T47D (cell line): ENCODE results near the gene CAPN2.
"Not testable (repeated sequence)": the region's sequence is repeated elsewhere in the genome, so short reads cannot be mapped to it uniquely, and the experiment has no call there.

Source experiments
- DNase-seq, 2 experiments: peaks; one replicate each; pipeline versions ENCODE4 v3.0.0 to v3.0.0-alpha.2; 2011 to 2012; ENCODE audit warnings: low read depth in 1 of 2, low spot score in 1 of 2
- JUND ChIP-seq: IDR thresholded peaks from 2 replicates; pipeline ENCODE4 v1.6.1; 2012; ENCODE audit warnings: low read depth
- in situ Hi-C: cut with HindIII; loops from 2 replicates; pipeline ENCODE4 v1.10.0; 2016; ENCODE audit warnings: low sequenced_read_pairs, low pct_unique_long_range_greater_than_20kb

The CAPN2 gene

GRCh38 chr1:223784541-223784940, 72.2 kb downstream of the CAPN2 start:
- no peak for DNase-seq
- no peak for TF ChIP-seq JUND
- in situ Hi-C loops: no loop called here

DNA sequence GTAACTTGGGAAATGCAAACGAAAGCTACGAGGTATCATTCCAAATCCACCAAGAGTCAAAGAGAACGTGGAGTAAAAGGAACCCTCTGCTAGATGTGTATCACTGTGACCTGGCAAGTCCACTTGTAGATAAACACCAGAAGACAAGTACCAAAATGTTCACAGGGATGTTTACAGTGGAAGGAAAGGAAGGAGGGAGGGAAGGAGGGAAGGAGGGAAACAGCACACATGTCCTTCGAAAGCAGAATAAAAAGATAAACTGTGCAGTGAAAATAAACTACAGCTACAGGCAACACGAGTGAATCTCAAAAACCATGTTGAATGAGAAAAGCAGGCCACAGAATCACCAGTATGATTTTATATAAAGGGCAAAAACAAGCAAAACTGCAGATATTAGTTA, 73.5 kb downstream of the CAPN2 start:
- in situ Hi-C loops: no loop called here
- TF ChIP-seq JUND: no peak
- no peak for DNase-seq

GRCh38 chr1:223788746-223789415, 76.5 kb downstream of the CAPN2 start:
- TF ChIP-seq JUND: no peak
- in situ Hi-C loops: no loop called here

GRCh38 chr1:223792046-223792445, 79.7 kb downstream of the CAPN2 start:
- in situ Hi-C loops: no loop called here
- no peak for TF ChIP-seq JUND
- no peak for DNase-seq

More at GRCh38 chr1:223788746-223789415, 76.5 kb downstream of the CAPN2 start:
- DNase-seq: no peak

DNA sequence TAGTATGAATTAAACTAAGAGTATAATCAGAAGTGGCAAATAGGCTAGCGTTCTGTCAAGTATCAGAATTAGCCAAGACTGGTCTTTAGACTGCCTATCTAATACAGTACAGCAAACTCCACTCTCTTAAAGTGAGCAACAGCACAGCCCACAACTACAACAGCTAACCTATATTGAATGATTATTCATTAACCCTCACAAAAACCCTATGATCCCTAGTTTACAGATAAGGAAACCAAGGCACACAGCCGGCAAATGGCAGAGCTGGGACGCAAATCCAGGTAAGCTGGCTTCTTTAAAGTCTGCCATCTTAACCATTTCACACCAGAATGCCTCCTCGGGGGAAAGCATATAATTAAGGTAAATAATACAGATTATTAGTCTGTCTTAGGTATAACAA, 81.4 kb downstream of the CAPN2 start:
- DNase-seq: no peak
- in situ Hi-C loops: no loop called here
- TF ChIP-seq JUND: no peak

DNA sequence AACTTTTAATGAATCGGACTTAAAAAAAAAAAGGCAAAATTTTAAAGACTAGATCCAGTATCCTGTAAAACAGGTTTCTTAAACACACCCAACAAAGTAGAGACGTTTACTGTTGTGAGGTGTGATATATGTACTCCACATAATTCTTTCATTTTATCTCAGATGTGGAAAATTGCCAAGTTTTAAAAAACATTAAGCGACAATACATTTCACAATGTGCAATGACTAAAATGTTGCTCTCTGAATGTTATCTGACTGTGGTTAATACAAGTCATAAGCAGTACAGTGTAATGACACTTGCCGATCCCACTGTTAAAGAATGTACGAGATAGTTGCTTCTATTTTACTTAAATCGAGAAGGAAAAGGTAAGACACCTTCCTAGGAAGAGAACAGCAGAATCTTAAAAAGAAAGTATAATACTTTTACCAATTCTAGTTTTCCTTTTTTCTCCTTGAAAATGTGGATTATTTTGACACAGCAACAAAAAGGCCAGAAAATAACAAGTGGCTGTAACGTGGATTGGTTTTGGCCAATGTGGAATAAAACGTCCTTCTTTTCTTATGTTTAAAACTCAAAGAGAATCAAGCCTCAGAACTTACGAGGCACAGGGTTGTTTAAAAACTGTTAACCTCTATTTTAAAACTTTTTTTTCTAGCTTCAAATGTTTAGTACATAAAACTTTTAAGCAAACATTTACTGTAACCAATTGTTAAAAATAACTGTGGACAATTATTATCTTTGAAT, 82.0 kb downstream of the CAPN2 start:
- no peak for TF ChIP-seq JUND
- DNase-seq: no peak
- in situ Hi-C loops: no loop called here

DNA sequence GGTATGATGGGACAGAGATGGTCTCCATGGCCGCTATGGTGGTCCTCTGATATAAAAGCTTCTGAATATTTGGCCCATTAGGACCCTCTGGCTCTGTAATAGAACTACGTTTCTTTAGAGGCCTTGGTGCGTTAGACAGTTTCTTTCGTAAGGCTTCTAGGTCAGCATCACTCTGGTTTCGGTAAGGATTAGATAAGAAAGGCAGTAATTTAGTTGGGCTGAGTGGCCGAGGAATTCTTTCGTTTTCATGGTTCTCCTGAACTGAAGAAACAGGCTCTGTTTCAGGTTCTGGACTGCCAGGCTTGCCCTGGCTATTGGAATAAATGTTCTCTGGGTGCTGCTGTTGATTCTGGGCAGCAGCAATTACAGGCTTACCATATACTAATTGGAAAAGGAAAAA, 83.9 kb downstream of the CAPN2 start:
- in situ Hi-C loops: no loop called here
- no peak for TF ChIP-seq JUND
- DNase-seq: no peak

DNA sequence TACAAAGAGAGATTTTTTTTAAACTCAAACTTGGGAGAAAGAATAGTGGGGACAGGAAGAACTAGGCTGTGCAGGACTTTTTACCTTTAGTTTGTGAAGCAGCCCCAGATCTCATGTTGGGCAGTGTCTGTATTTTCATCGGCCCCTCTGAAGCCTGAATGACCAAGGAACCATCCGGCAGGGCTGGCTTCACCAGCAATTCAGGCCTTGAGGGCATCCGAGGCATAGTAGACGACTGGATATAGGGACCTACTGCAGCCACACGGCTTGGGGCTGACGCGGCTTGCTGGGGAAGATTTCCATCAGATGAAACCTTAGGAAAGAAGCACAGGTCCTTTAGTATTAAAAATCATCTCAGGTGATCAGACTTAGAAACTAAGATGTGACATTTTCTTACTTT, 89.7 kb downstream of the CAPN2 start:
- in situ Hi-C loops: no loop called here
- DNase-seq: no peak
- no peak for TF ChIP-seq JUND

GRCh38 chr1:223802602-223803001, 90.3 kb downstream of the CAPN2 start:
- in situ Hi-C loops: no loop called here
- no peak for TF ChIP-seq JUND
- DNase-seq: no peak

GRCh38 chr1:223803211-223803610, 90.9 kb downstream of the CAPN2 start:
- in situ Hi-C loops: no loop called here
- TF ChIP-seq JUND: no peak
- DNase-seq: no peak

GRCh38 chr1:223809905-223810304, 97.6 kb downstream of the CAPN2 start:
- in situ Hi-C loops, DNase-seq: not testable (repeated sequence)

DNA sequence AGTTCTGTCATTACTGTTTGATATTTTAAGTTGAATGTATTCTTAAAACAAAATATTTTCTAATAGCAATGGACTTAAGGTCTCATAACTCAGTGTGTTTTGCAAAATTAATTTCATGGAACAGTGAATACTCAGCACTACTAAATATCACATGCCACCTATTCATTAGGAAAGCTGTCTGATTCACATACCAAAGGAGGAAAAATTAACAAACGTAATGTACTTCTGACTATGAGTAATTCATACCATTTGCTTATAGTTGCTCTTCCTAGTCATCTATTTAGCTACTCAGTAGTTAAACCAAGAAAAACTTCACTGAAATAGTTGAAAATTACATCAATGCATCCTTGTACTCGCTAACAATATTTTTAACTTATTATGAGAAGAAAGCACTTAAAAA, 98.2 kb downstream of the CAPN2 start:
- in situ Hi-C loops: no loop called here
- DNase-seq: no peak
- no peak for TF ChIP-seq JUND

GRCh38 chr1:223811634-223812101, 99.3 kb downstream of the CAPN2 start:
- peak in 1 of 2 experiments; percentile 62 for DNase-seq
- in situ Hi-C loops: no loop called here
- no peak for TF ChIP-seq JUND
